ENCODE measurements around the gene RAVER1.
"Not testable (repeated sequence)": the region's sequence is repeated elsewhere in the genome, so short reads cannot be mapped to it uniquely, and the experiment has no call there.

The RAVER1 gene

DNA sequence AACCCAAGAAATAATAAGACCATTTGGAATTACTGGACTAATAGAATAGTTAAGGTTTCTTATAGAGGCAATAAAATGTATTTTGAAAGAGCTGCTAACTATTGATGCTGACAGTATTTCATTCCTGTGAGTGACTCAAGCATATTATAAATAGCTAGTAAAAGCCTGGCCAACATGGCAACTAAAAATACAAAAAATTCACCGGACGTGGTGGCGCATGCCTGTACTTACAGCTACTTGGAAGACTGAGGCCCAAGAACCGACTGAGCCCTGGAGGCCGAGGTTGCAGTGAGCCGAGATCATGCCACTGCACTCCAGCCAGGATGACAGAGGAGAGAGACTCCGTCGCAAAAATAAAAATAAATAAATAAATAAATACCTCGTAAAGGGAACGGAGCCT, 11.5 kb upstream of the RAVER1 start:
- no peak for DNase-seq (ENCODE audit: low read depth)

DNA sequence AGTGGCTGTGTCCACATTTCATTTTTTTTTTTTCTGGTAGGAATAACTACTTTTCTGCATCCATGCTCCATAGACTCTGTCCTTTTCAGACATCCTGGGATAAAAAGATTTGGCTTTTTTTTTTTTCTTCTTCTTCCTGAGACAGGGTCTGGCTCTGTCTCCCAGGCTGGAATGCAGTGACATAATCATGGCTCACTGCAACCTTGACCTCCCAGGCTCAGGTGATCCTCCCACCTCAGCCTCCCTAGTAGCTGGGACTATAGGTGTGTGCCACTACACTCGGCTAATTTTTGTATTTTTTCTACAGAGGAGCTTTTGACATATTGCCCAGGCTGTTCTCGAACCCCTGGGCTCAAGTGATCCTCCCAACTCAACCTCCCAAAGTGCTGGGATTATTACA, 10.2 kb upstream of the RAVER1 start:
- no peak for DNase-seq (ENCODE audit: low read depth)

DNA sequence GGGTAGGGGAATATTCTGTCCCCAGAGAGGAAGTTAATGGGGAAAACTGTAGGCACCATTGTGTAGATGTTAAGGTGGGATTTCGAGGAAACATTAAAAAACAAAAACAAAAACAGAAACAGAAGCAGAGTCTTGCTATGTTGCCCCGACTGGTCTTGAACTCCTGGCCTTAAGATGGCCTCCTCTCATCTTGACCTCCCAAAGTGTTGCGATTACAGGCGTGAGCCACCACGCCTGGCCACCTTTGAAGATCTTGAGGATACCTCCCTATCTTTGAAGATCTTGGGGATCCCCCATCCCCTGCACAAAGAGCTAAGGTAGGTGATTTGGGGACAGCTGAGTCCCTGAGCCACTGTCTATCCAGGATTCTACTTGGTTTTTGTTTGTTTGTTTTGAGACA, 6.6 kb upstream of the RAVER1 start:
- DNase-seq (ENCODE audit: low read depth) = no peak

DNA sequence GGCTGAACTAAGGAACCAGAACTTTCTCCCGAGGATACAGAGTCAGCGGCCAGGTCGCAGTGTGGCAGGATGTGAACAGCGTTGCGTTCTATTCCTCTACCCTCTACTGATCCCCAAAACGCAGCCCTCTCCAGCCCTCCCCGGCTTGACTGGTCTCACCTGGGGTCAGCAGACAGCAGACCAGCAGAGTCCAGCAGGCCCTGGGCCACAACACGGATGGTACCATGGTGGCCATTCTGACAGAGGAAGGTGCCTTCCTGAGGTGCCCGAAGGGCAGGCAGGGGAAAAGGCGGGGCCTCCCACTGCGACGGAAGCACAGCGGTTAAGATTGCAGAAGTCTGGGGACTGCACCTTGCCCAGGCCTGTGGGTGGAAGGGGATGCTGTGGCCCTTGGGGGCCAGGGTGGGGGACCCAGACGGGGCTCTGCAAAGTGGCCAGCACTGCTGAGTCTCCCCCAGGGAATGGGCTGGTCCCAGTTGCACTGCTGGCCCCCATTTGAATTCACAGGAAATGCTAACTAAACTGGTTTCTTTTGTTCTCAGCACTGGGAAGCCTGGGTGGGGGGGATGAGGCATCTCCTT, 6.1 kb upstream of the RAVER1 start, which contains the start of gene ICAM3:
Gene ICAM3 (minus strand): TSS at position 245 of the 581 bp plus-strand sequence. CDS start 10 bp downstream, at position 235.
- DNase-seq (ENCODE audit: low read depth) = peak; percentile 45

DNA sequence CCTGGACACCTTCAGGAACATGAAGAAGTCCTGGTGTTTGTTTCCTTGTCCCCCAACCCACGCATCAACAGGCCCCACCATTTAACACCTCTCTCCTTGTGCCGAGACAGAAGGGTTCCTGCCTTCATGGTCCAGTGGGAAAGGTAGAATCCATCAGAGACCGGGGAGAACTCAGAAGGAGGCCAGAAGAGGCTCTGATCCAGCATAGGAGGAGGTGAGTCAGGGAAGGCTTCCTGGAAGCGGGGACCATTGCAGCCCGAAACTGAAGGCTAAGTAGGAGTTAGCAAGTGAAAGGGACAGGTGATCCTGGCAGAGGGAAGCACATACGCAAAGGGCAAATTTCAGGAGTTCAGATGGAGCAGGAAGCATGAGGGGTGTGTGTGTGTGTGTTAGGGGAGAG, 5.6 kb upstream of the RAVER1 start:
- DNase-seq (ENCODE audit: low read depth) = no peak

DNA sequence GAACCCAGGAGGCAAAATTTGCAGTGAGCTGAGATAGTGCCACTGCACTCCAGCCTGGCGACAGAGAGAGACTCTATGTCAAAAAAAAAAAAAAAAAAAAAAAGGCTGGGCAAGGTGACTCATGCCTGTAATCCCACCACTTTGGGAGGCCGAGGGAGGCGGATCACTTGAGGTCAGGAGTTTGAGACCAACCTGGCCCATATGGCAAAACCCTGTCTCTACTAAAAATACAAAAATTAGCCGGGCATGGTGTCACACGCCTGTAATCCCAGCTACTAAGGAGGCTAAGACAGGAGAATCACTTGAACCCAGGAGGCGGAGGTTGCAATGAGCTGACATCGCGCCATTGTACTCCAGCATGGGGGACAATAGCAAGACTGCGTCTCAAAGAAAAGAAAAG, 3.4 kb upstream of the RAVER1 start:
- not testable (repeated sequence) for DNase-seq (ENCODE audit: low read depth)

DNA sequence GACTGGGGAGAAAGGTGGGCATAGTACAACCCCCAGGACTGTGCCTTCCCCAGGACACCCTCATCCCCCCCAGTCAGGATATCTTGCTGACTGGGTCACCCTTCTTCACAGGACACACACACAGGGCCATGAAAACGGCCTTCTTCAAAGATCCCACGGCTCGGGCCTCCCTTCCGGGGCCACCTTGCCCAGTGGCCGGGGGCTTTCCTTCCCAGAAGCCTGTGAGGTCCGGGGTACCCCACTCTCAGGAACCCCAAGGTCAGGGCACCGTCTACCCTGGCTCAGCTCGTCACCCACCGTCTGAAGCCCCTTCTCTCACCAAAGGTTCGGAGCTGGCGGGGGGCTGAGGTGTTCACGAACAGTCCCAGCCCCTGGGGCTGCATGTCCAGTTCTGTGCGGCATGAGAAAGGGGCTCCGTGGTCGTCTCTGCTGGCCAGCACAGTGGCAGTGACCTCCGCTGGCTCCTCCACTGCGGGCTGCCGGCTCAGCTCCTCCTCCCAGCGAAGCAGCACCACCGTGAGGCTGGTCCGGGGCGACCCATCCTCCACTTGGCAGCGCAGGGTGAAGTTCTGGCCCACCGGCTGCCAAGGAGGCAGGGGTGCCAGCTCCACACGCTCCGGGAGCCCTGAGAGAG, 2.1 kb upstream of the RAVER1 start:
- DNase-seq (ENCODE audit: low read depth) = no peak

DNA sequence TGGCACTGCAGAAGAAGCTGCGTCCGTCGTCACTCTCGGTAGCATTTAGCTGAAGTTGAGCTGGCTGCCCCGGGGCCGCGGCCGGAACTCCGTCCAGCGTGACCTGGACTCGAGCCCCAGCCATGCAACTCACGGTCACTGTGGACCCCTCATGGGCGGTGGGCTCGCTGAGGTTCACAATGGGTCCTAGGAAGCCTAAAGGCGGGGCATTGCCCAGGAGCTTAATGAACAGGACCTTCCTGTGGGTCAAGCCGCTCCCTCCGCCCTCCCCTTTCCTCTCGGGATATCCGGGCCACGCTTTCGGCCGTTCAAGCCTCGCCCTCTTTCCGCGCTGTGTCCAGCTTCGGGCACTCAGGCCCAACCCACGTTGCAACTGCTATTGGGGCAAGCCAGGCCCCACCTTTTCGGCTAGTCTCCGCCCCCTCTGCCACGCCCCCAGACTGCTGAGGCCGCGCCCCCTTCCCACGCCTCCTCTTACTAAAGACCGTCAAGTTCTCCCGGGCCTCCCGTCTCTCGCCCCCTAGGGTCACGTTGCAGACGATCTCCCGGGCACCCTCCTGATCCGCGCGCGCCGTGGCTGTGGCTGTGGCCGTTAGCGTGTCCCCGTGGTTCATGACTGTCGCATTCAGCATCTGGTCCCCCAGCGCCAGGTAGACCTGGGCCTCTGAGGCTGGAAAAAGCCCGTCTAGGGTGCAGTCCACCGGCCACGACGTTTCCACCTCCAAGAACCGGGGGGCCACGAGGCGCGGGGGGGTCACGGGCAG, 1.4 kb upstream of the RAVER1 start:
- DNase-seq (ENCODE audit: low read depth) = no peak

DNA sequence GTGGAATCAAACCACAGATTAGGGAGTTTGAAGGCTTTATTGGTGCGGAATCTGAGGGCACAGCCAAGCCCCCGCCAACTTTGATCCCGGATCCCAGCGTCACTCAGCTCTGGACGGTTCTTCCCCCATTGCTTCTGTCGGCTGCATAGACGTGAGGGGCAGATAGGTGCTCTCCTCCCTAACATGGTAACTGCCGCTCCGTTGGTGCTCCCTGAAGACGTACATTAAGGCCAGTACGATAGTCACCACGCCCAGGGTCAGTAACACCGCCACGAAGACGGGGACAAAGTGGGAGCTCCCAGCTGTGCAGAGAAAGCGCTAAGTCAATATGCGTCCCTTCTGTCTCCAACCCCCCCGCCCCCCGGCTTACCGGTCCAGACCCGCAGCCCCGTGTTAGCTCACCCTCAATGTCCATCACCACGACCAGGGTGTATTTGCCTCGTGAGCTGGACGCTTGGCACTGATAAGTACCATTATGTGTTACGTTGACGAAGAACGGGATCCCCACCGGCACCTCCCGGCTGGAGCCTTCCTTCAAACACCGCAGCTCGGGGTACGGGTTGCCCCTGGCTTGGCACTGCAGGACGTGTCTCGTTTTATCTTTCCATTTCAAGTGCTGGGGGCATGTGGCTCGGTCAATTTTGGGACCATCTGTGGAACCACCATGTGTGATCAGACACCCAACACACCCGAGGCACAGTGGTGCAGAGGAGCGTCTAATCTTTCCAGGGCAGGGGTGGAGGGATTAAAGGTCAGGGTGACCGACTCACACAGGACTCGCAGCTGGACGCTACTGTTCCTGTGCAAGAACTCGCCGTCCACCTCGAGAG, 644 bp upstream of the RAVER1 start:
- no peak for DNase-seq (ENCODE audit: low read depth)

DNA sequence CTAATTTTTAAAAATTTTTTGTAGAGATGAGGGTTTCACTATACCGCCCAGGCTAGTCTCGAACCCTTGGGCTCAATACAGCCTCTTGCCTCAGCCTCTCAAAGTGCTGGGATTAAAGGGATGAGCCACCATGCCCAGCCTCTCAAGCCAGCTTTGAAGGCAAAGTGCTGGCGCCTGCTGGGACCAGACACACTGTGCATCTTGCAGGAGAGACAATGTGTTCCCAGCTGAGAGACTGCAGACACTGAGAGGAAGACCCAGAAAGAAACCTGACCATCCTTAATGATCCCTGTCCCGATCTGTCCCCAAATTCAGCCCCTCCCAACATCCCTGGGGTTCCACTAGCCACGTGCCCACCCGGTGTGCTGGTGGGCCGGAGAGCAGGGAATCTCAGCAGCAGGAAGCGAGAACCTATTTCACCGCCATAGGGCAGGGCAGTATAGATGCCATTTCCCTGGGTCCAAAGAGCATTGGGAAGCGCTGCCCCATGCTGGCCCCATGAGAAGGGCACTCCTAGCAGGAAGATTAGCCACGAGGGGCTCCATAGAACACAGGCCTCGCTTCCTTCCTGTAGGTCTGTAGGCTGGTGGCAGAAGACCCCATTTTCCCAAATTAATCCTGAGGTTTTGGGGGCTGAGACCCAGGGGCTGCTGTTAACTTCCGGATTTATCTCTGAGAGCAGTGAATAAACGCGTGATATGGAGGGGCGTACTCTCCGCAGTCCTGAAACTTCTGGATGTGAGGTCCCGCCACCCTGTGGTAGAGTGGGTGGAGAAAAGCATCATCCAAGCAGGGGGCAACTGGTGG, 968 bp downstream of the RAVER1 start:
- no peak for DNase-seq (ENCODE audit: low read depth)

DNA sequence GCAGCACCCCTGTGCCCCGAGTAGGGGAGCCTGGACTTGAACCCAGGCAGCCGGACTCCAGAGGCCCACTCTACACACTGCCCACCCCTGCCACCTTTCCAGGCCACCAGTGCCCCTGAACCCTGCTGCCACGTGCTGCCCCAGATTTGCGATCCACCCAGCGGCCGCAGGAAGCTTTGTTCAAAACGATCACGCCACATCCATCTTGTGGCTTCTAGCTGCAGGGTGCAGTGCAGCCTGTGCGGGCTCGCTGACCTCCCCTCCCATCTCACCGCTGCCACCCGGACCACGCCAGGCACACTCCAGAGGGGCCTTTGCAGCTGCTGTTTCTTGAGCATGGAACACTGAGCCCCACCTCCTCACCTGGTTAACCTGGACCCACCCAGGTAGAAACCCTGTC, 3.8 kb downstream of the RAVER1 start:
- no peak for DNase-seq (ENCODE audit: low read depth)

DNA sequence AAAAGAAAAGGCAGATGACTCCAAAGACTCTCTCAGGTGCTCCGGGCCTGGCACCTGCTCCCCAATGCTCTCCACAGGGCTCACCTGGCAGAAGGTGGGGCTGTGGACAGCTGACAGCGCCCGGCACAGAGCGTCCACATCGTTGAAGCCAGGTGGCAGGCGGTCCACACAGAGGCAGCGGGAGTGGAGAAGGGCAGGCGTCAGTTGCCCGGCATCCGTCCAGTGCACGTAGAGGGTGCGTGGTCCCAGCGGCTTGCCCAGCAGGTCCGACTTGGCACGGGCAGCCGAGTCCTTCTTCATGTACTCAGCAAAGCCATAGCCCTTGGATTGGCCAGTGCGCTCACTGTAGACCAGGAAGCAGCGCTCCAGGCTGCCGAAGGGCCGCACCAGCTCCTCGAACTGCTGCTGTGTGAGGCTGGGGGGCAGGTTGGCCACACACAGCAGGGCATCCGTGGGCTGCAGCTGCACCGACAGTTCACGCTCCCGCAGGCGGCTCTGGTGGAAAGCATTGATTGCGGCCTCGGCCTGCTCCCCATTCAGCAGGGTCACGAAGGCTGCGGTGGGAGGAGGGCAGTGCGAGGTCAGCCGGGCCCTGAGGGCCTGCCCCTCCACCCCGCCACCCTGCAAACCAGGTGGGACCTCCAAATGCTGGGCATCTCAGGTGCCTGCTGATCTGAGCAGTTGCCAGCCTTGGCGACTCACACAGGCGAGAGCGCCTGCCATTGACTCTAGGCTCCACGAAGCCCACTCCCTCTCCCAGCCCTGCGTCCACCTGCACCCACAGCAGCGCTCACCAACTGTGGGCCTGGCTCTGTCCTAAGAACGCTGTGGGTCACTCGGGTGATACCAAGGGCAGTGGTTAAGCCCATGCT, 4.5 kb downstream of the RAVER1 start:
- no peak for DNase-seq (ENCODE audit: low read depth)

DNA sequence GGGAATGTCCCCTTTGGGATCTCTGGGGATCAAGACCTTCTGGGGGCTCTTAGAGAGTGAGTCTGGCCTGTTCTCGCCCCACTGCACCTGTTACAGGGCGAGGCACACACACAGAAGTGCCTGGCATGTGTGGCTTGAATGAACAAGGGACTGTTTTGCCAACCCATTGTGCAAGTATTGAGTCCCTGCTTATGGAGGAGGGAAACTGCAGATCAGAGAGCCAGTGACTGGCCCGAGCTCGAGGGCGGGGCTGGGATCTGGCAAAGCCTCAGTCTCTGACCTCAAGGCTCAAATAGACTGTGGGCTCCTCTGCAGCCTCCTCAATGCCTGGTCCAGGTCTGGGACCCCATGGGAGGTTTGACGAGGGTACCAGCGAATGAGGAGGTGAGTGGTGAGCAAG, 5.5 kb downstream of the RAVER1 start:
- DNase-seq (ENCODE audit: low read depth) = no peak

DNA sequence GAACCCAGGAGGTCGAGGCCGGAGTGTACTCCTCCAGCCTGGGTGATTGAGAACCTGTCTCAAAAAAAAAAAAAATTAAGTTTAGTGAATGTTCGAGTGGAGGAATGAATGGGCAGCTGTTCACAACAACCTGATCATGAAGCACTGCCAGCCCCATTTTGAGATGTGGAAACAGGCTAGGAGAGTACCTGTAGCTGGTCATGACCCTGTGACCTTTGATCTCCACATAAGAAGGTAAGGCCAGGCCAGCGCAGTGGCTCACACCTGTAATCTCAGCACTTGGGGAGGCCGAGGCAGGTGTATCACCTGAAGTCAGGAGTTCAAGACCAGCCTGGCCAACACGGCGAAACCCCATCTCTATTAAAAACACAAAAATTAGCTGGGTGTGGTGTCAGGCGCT, 7.6 kb downstream of the RAVER1 start:
- DNase-seq (ENCODE audit: low read depth) = no peak

DNA sequence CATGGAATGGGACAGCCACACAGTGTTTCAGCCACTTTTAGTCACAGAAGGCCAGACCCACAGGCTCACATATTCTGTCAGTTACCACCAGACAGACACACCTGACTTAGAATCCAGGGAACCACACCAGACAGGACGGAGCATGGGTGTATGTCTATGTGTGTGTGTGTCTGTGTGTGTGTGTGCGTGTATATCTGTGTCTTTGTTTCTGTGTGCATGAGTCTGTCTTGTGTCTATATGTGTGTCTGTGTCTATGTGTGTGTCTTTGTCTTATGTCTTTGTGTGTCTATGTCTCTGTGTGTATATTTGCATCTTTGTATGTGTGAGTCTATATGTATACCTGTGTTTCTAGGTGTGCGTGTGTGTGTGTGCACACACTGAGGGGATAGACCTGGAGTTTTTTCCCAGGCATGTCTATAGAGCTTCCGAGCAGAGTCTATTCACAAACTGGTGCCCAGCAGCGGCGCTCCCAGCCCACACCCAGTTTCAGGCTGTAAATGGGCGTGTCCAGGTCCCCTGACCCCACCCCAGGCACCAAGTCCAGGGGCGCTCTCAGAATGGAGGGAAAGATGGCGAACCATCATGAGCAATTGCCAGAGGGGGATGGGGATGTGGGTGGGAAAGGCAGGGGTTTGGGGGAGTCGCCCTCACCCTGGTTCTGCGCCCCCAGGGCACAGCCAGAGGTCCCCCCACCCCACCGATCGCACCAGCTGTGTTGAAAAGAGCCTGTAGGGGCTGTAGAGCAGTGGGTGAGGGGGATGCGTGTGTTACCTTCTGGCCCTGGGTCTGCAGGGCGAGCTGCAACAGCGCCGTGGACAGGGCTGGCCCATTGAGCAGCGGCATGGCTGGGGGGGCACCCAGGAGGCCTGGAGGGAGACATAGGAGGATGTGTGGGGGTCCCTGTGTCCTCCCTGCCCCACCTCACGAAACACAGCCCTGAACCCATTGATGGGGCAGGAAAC, 11.2 kb downstream of the RAVER1 start:
- DNase-seq (ENCODE audit: low read depth) = no peak

DNA sequence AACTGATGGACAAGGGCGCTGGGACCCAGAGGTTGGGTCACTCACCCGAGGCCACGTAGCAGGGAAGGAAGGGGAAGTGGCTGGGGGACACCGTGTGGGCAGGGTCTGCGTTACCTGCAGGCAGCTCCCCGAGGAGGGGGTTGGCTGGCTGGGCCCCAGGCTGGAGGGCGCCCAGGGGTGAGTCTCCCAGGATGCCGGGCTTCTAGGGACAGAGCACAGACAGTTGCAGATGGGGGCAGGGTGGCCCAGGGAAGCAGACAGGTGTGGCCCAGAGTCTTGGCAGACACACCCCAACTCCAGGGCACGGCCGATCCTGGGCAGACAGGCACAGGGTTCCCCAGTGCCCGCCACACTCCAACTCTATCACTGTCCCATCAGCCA, 11.9 kb downstream of the RAVER1 start:
- DNase-seq (ENCODE audit: low read depth) = no peak

DNA sequence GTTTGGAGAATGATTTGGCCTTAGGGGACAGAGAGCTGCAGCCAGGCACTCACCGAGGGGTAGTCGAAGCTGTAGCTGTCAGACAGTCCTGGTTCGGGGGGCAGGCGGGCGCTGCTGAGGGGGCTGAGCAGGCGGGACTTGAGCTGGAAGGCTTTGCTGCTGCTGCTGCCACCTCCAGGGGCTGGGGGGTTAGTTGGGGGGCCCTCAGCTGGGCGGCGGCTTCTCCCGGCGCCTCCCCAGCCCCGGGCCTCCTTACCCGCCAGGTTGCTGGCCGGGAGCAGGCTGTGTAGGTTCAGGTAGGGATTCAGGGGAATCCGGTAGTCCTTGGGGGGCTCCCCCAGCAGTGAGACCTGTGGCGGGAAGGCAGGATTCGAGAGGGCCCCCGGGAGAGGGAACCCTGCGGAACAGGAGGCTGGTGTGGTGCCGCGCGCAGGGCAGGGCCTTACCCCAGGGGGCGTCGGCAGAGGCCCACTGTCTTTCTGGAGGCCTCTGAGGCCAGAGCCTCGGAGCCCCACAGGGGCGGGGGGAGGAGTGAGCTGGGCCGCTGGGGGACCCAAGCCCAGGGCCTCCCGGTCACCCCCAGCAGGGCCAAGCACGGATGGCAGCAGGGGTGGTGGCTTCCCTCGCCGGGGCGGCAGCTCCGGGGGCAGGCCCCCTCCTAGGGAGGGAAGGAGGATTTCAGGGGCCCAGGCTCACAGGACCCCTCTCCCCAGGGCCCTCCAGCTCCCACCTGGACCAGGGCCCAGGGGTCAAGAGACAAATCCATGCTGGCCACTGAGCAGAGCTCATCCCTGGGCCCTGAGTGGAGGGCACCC, 12.5 kb downstream of the RAVER1 start:
- DNase-seq (ENCODE audit: low read depth) = no peak

DNA sequence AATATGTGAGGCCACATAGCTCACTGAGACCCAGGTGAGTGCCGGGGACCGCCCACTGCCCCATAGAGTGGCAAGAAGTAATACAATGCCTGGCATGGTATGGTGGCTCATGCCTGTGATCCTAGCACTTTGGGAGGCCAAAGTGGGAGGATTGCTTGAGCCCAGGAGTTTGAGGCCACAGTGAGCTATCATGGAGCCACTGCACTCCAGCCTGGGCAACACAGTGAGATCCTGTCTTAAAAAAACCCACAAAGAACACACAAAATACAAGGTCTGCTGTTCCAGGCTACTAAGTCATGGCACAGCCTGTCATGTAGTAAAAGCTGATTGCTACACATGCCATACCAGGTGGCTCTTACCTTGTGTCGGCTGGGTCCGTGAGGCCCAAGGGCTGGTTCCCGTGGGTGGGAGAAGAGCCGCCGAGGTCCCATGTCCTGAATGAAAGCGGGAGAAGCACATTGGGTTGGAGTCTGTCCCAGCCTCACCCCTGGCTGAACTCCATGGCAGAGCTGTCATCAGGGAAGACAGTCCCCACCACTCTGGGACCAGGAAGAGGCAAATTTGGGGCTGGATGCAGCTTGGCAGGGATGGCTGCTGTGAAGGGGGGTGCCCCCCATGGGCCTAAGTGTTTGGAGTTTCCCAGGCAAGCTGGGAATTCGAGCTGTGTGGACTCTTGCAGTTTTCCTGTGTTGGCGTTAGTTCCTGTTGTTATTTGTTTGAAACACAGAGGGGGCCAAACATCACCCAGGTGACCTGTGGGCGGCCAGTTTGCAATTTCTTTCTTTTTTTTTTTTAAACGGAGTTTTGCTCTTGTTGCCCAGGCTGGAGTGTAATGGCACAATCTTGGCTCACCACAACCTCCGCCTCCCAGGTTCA, 14.3 kb downstream of the RAVER1 start:
- DNase-seq (ENCODE audit: low read depth) = no peak
